Liver (tissue), 9 donors: ENCODE measurements around the gene LSM2. TPM values are rescaled to one million over a fixed set of nuclear protein-coding genes. Genes with fewer than 3 reads are reported as not detected.
"Not testable (repeated sequence)": the region's sequence is repeated elsewhere in the genome, so short reads cannot be mapped to it uniquely, and the experiment has no call there.

Experiments
- DNase-seq: peaks from one replicate; pipeline ENCODE4 v3.0.0-alpha.2; 2017; ENCODE audit warnings: low spot score
- H3K27ac ChIP-seq, 2 donors: one replicate each; pipeline ENCODE4 v1.7.0; 2013; ENCODE audit warnings: inconsistent platforms in 2 of 2, low read length in 2 of 2, control low read depth in 1 of 2, low read depth in 1 of 2, mild to moderate bottlenecking in 1 of 2
- H3K27me3 ChIP-seq, 4 donors: one replicate each; pipeline versions ENCODE4 v1.6.1 to v1.7.0; 2013; ENCODE audit warnings: low read length in 3 of 4, inconsistent platforms in 1 of 4, mild to moderate bottlenecking in 1 of 4, moderate library complexity in 1 of 4; ENCODE audit not compliant: control insufficient read depth in 4 of 4, insufficient read depth in 4 of 4
- H3K36me3 ChIP-seq, 4 donors: one replicate each; pipeline versions ENCODE4 v1.6.1 to v1.7.0; 2013; ENCODE audit warnings: low read length in 3 of 4, mild to moderate bottlenecking in 3 of 4, low read depth in 1 of 4, moderate library complexity in 1 of 4; ENCODE audit not compliant: control insufficient read depth in 4 of 4, insufficient read depth in 3 of 4
- H3K4me1 ChIP-seq, 4 donors: one replicate each; pipeline versions ENCODE4 v1.6.1 to v1.7.0; 2013; ENCODE audit warnings: low read length in 3 of 4, mild to moderate bottlenecking in 3 of 4, moderate library complexity in 1 of 4; ENCODE audit not compliant: control insufficient read depth in 4 of 4, insufficient read depth in 4 of 4
- H3K4me3 ChIP-seq, 3 donors: one replicate each; pipeline versions ENCODE4 v1.6.1 to v1.7.0; 2013; ENCODE audit warnings: low read length in 3 of 3, control low read depth in 1 of 3, low read depth in 1 of 3, mild to moderate bottlenecking in 1 of 3
- H3K9ac ChIP-seq, 2 donors: one replicate each; pipeline ENCODE4 v1.7.0; 2013; ENCODE audit warnings: low read length in 2 of 2, mild to moderate bottlenecking in 2 of 2, moderate library complexity in 2 of 2, control low read depth in 1 of 2, low read depth in 1 of 2
- H3K9me3 ChIP-seq, 4 donors: one replicate each; pipeline versions ENCODE4 v1.6.1 to v1.7.0; 2013; ENCODE audit warnings: low read length in 3 of 4; ENCODE audit not compliant: control insufficient read depth in 4 of 4
- EGR1 ChIP-seq, 2 donors: IDR thresholded peaks; 2 replicates each; pipeline ENCODE4 v1.6.1; 2016 to 2018; ENCODE audit warnings: antibody characterized with exemption in 2 of 2, low read depth in 2 of 2
- FOXA1 ChIP-seq: IDR thresholded peaks from 2 replicates; pipeline ENCODE4 v1.6.1; 2016; ENCODE audit warnings: antibody characterized with exemption
- FOXA2 ChIP-seq: IDR thresholded peaks from 2 replicates; pipeline ENCODE4 v1.6.1; 2016; ENCODE audit warnings: antibody characterized with exemption
- GABPA ChIP-seq, 2 donors: IDR thresholded peaks in 1 of 2; conservative IDR thresholded peaks in 1 of 2; 2 replicates each; pipeline ENCODE4 v1.6.1; 2016; ENCODE audit warnings: antibody characterized with exemption in 2 of 2, mild to moderate bottlenecking in 1 of 2, moderate library complexity in 1 of 2
- HNF4A ChIP-seq, 2 donors: conservative IDR thresholded peaks; 2 replicates each; pipeline ENCODE4 v1.6.1; 2016; ENCODE audit warnings: antibody characterized with exemption in 2 of 2, mild to moderate bottlenecking in 2 of 2
- HNF4G ChIP-seq: IDR thresholded peaks from 2 replicates; pipeline ENCODE4 v1.6.1; 2016; ENCODE audit warnings: antibody characterized with exemption
- JUND ChIP-seq, 2 donors: IDR thresholded peaks; 2 replicates each; pipeline ENCODE4 v1.6.1; 2016; ENCODE audit warnings: antibody characterized with exemption in 2 of 2
- NR2F2 ChIP-seq: IDR thresholded peaks from 2 replicates; pipeline ENCODE4 v1.6.1; 2016; ENCODE audit warnings: antibody characterized with exemption
- RAD21 ChIP-seq, 2 donors: IDR thresholded peaks; 2 replicates each; pipeline ENCODE4 v1.6.1; 2016; ENCODE audit warnings: antibody characterized with exemption in 2 of 2, mild to moderate bottlenecking in 2 of 2
- RXRA ChIP-seq, 2 donors: IDR thresholded peaks; 2 replicates each; pipeline ENCODE4 v1.6.1; 2017 to 2018; ENCODE audit warnings: antibody characterized with exemption in 2 of 2, mild to moderate bottlenecking in 1 of 2
- SP1 ChIP-seq: IDR thresholded peaks from 2 replicates; pipeline ENCODE4 v1.6.1; 2018; ENCODE audit warnings: antibody characterized with exemption, mild to moderate bottlenecking
- TAF1 ChIP-seq: conservative IDR thresholded peaks from 2 replicates; pipeline ENCODE4 v1.6.1; 2016; ENCODE audit warnings: antibody characterized with exemption, mild to moderate bottlenecking
- YY1 ChIP-seq: IDR thresholded peaks from 2 replicates; pipeline ENCODE4 v1.6.1; 2016; ENCODE audit warnings: antibody characterized with exemption, mild to moderate bottlenecking
- WGBS: extraction: QIAGEN DNeasy Blood & Tissue Kit; methylation state at CpG from one replicate; pipeline ENCODE4 v1.1.7; 2013; 5-methylcytosine and 5-hydroxymethylcytosine counted together
- polyA plus RNA-seq, 2 donors: library from polyadenylated mRNA; stranded (reverse) in 1 of 2; unstranded in 1 of 2; fragments of 200-250 nt in 1 of 2; fragments of >200 nt in 1 of 2; fragmentation: Nextera tagmentation in 1 of 2; extraction: Ambion mirVana in 1 of 2; gene quantifications; one replicate each; pipeline versions ENCODE4 v1.2.1 to v1.2.3, GENCODE V29; 2013 to 2015
- total RNA-seq, 2 donors: library from RNA; depleted of rRNA; stranded (reverse); fragments of >200 nt; gene quantifications; one replicate each; pipeline ENCODE4 v1.2.3, GENCODE V29; 2014
- TF ChIP-seq, protein P1 (sequence below): IDR thresholded peaks from 2 replicates; pipeline ENCODE4 v1.6.1; 2016; ENCODE audit warnings: antibody characterized with exemption
- TF ChIP-seq, protein P2 (sequence below): fragments of 150-350 bp; IDR thresholded peaks from 2 replicates; pipeline ENCODE4 v1.5.1; 2017; ENCODE audit warnings: improper control_type of control experiment, low read depth, low read length; ENCODE audit not compliant: missing input control
- TF ChIP-seq, protein P3 (sequence below): IDR thresholded peaks from 2 replicates; pipeline ENCODE4 v1.6.1; 2016; ENCODE audit warnings: antibody characterized with exemption, mild to moderate bottlenecking
- TF ChIP-seq, protein P4 (sequence below): IDR thresholded peaks from 2 replicates; pipeline ENCODE4 v1.6.1; 2016; ENCODE audit warnings: antibody characterized with exemption
- TF ChIP-seq, protein P5 (sequence below): IDR thresholded peaks from 2 replicates; pipeline ENCODE4 v1.6.1; 2016; ENCODE audit warnings: antibody characterized with exemption
- donor health status: healthy.
- donor health status: healthy.
- donor health status: healthy.
- donor health status: healthy.
- donor health status: healthy.

The LSM2 gene
- total and polyA plus RNA-seq, 4 donors: 7.3 to 18.7 (median 15.5) TPM

DNA sequence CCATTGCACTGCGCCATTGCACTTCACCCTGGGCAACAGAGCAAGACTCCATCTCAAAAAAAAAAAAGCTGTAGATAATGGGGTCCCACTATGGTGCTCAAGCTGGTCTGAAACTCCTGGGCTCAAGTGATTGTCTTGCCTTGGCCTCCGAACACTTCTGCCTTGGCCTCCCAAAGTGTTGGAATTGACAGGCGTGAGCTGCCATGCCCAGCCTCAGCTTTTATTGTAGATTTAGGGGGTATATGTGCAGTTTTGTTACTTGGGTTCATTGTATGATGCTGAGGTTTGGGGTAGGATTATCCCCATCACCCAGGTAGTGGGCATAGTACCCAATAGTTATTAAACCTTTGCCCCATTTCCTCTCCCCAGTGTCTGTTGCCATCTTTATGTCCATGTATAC, 32.2 kb upstream of the LSM2 start:
- 95% methylated on average over 3 of the region's 3 CpGs for WGBS
- Histone ChIP-seq H3K27me3 (no peaks in the 10 kb centered on the region), H3K9me3 (no peaks in the 10 kb centered on the region), H3K4me3 (no peak overlapping the region), H3K9ac (no peak overlapping the region), H3K36me3 (peaks cover 17 to 37% (median 25%) of the 10 kb centered on the region in 4 donors), H3K4me1 (peaks cover 6 to 25% (median 22%) of the 10 kb centered on the region in 4 donors), H3K27ac (no peak overlapping the region)
- TF ChIP-seq FOXA1 (no peak), HNF4G (no peak), SP1 (no peak)
- TF ChIP-seq, protein P1, sequence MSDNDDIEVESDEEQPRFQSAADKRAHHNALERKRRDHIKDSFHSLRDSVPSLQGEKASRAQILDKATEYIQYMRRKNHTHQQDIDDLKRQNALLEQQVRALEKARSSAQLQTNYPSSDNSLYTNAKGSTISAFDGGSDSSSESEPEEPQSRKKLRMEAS: no peak
- DNase-seq: no peak

DNA sequence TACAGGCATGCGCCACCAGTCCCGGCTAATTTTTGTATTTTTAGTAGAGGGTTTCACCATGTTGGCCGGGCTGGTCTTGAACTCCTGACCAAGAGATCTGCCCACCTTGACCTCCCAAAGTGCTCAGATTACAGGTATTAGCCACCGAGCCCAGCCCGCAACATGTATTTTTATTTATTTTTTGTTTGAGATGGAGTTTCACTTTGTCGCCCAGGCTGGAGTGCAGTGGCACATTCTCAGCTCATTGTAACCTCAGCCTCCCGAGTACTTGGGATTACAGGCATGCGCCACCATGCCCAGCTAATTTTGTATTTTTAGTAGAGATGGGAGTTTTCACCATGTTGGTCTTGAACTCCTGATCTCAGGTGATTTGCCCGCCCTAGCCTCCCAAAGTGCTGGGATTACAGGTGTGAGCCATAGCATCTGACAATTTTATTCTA, 31.4 kb upstream of the LSM2 start:
- not testable (repeated sequence) for H3K4me3 ChIP-seq, DNase-seq, H3K9ac ChIP-seq, H3K9me3 ChIP-seq, H3K27ac ChIP-seq, H3K27me3 ChIP-seq
- Histone ChIP-seq H3K36me3 (peaks cover 17 to 37% (median 25%) of the 10 kb centered on the region in 4 donors), H3K4me1 (peaks cover 7 to 29% (median 23%) of the 10 kb centered on the region in 4 donors)
- 91% methylated on average over 9 of the region's 9 CpGs for WGBS

DNA sequence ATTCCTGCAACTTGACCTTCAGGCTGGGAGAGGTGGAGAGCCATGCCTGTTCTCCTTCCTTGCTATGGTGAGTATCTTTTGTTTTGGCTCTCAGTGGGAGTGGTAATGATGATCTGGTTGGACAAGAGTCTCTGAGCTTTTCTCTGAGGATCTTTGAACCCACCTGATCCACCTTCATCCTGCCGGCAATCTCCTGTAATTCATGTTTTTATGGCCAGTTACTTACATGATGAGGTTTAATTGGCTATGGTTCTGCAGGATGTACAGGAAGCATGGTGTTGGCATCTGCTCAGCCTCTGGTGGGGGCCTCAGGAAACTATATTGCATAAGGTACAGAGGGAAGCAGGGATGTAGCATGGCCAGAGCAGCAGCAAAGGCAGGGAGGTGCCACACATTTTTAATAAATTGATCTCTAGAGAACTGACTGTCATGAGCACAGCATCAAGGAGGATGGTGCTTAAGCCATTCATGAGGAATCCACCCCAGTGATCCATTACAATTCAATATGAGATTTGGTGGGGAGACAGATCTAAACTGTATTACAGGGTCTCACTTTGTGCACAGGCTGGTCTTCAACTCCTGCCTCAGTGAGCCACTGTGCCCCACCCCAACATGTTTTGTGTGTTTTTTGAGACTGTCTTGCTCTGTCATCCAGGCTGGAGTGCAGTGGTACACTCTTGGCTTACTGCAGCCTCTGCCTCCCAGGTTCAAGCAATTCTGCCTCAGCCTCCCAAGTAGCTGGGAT, 30.8 kb upstream of the LSM2 start:
- Histone ChIP-seq H3K9ac (peak overlapping the region in 1 of 2 donors; percentile 16), H3K4me1 (peaks cover 5 to 29% (median 23%) of the 10 kb centered on the region in 4 donors)

More for the DNA sequence above, 30.8 kb upstream of the LSM2 start:
- DNase-seq: no peak
- no peaks in the 10 kb centered on the region for H3K9me3 ChIP-seq
- no peaks in the 10 kb centered on the region for H3K27me3 ChIP-seq
- WGBS: 54% methylated on average over 1 of the region's 1 CpG
- peaks cover 17 to 37% (median 25%) of the 10 kb centered on the region in 4 donors for H3K36me3 ChIP-seq
- TF ChIP-seq, protein P2, sequence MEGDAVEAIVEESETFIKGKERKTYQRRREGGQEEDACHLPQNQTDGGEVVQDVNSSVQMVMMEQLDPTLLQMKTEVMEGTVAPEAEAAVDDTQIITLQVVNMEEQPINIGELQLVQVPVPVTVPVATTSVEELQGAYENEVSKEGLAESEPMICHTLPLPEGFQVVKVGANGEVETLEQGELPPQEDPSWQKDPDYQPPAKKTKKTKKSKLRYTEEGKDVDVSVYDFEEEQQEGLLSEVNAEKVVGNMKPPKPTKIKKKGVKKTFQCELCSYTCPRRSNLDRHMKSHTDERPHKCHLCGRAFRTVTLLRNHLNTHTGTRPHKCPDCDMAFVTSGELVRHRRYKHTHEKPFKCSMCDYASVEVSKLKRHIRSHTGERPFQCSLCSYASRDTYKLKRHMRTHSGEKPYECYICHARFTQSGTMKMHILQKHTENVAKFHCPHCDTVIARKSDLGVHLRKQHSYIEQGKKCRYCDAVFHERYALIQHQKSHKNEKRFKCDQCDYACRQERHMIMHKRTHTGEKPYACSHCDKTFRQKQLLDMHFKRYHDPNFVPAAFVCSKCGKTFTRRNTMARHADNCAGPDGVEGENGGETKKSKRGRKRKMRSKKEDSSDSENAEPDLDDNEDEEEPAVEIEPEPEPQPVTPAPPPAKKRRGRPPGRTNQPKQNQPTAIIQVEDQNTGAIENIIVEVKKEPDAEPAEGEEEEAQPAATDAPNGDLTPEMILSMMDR: no peak
- no peak for TF ChIP-seq HNF4A (conservative IDR thresholded peaks at IDR 0.05)
- TF ChIP-seq FOXA1: no peak
- TF ChIP-seq, protein P3, sequence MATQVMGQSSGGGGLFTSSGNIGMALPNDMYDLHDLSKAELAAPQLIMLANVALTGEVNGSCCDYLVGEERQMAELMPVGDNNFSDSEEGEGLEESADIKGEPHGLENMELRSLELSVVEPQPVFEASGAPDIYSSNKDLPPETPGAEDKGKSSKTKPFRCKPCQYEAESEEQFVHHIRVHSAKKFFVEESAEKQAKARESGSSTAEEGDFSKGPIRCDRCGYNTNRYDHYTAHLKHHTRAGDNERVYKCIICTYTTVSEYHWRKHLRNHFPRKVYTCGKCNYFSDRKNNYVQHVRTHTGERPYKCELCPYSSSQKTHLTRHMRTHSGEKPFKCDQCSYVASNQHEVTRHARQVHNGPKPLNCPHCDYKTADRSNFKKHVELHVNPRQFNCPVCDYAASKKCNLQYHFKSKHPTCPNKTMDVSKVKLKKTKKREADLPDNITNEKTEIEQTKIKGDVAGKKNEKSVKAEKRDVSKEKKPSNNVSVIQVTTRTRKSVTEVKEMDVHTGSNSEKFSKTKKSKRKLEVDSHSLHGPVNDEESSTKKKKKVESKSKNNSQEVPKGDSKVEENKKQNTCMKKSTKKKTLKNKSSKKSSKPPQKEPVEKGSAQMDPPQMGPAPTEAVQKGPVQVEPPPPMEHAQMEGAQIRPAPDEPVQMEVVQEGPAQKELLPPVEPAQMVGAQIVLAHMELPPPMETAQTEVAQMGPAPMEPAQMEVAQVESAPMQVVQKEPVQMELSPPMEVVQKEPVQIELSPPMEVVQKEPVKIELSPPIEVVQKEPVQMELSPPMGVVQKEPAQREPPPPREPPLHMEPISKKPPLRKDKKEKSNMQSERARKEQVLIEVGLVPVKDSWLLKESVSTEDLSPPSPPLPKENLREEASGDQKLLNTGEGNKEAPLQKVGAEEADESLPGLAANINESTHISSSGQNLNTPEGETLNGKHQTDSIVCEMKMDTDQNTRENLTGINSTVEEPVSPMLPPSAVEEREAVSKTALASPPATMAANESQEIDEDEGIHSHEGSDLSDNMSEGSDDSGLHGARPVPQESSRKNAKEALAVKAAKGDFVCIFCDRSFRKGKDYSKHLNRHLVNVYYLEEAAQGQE: no peak
- TF ChIP-seq, protein P1: no peak
- no peak for TF ChIP-seq TAF1
- TF ChIP-seq RXRA (IDR thresholded peaks at IDR 0.05): no peak
- TF ChIP-seq RAD21 (IDR thresholded peaks at IDR 0.05): no peak
- no peak for TF ChIP-seq EGR1 (IDR thresholded peaks at IDR 0.05; ENCODE audit: low read depth in 2 of 2)
- TF ChIP-seq GABPA (IDR thresholded peaks at IDR 0.05 in 1 of 2, conservative IDR thresholded peaks at IDR 0.05 in 1 of 2): no peak
- TF ChIP-seq, protein P4, sequence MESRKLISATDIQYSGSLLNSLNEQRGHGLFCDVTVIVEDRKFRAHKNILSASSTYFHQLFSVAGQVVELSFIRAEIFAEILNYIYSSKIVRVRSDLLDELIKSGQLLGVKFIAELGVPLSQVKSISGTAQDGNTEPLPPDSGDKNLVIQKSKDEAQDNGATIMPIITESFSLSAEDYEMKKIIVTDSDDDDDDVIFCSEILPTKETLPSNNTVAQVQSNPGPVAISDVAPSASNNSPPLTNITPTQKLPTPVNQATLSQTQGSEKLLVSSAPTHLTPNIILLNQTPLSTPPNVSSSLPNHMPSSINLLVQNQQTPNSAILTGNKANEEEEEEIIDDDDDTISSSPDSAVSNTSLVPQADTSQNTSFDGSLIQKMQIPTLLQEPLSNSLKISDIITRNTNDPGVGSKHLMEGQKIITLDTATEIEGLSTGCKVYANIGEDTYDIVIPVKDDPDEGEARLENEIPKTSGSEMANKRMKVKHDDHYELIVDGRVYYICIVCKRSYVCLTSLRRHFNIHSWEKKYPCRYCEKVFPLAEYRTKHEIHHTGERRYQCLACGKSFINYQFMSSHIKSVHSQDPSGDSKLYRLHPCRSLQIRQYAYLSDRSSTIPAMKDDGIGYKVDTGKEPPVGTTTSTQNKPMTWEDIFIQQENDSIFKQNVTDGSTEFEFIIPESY: no peak
- TF ChIP-seq, protein P5, sequence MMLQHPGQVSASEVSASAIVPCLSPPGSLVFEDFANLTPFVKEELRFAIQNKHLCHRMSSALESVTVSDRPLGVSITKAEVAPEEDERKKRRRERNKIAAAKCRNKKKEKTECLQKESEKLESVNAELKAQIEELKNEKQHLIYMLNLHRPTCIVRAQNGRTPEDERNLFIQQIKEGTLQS: no peak
- TF ChIP-seq FOXA2: no peak
- TF ChIP-seq JUND (IDR thresholded peaks at IDR 0.05): no peak
- no peak for TF ChIP-seq YY1
- TF ChIP-seq NR2F2: no peak
- TF ChIP-seq SP1: no peak
- no peak for TF ChIP-seq HNF4G
- peak overlapping the region in 1 of 2 donors; percentile 46 for H3K27ac ChIP-seq
- peak overlapping the region in 1 of 3 donors; percentile 17 for H3K4me3 ChIP-seq
